K562 (cell line): Measurements from ENCODE around the gene SLC22A23. TPM values are rescaled to one million over a fixed set of nuclear protein-coding genes. Genes with fewer than 3 reads are reported as not detected.
A peak's percentile ranks its signal among the peaks of the same experiment; 100 is the strongest.

Experiments used
- ATAC-seq: fragments of 200-7000 bp; cut with Tn5 transposase; 3 replicates; pipeline ENCODE4 v1.9.1; 2020; ENCODE audit warnings: moderate library complexity
- BruUV-seq: library from RNA; stranded (reverse); fragments of 400-500 nt; replicated peaks from 2 replicates; lab custom pipeline; 2021; lab: Mats Ljungman, UMichigan
- CTCF ChIA-PET: fragments of 300-600 bp; formaldehyde crosslinking; extraction: SDS; loops from one replicate; lab custom pipeline; 2021; ENCODE audit warnings: low intra/inter-chr PET ratio; lab: Yijun Ruan, JAX
- POLR2A ChIA-PET: fragments of 300-600, 350-650 bp; sonication (Branson Sonifier 250); formaldehyde crosslinking; extraction: SDS; loops from one replicate; lab custom pipeline; 2021; ENCODE audit warnings: antibody characterized with exemption, inconsistent platforms; lab: Yijun Ruan, JAX
- DNase-seq, 4 experiments: peaks; one replicate each; pipeline versions ENCODE4 v3.0.0 to v3.0.0-alpha.2; 2011 to 2018; ENCODE audit warnings: low spot score in 3 of 4, mixed read lengths in 3 of 4; ENCODE audit errors: extremely low read depth in 1 of 4
- FAIRE-seq: peaks from 2 replicates; lab custom pipeline; 2011; peaks lifted over from hg19 to GRCh38; lab: Jason Lieb, UNC
- H2AFZ ChIP-seq: 2 replicates; pipeline ENCODE4 v1.6.0; 2011; ENCODE audit warnings: low read depth, low read length, control low read depth, inconsistent platforms
- H3K27ac ChIP-seq: fragments of 200-600 bp; 3 replicates; pipeline ENCODE4 v1.8.0; 2011; ENCODE audit warnings: low read depth, mild to moderate bottlenecking, control low read depth, inconsistent platforms, low read length, moderate library complexity, mixed read lengths; ENCODE audit errors: extremely low read depth
- H3K27me3 ChIP-seq, 2 experiments: fragments of 300-600 bp in 1 of 2; 2 replicates in 1 of 2; 3 replicates in 1 of 2; pipeline versions ENCODE4 v1.6.0 to v1.8.0; 2011; ENCODE audit warnings: inconsistent platforms in 2 of 2, low read length in 2 of 2, mild to moderate bottlenecking in 1 of 2, mixed read lengths in 1 of 2, moderate library complexity in 1 of 2; ENCODE audit not compliant: control insufficient read depth in 2 of 2, insufficient read depth in 2 of 2
- H3K36me3 ChIP-seq: fragments of 300-600 bp; 3 replicates; pipeline ENCODE4 v1.8.0; 2011; ENCODE audit warnings: mild to moderate bottlenecking, low read length, inconsistent platforms; ENCODE audit not compliant: control insufficient read depth, insufficient read depth
- H3K4me1 ChIP-seq, 2 experiments: fragments of 200-600 bp in 1 of 2; replicated peaks in 1 of 2; 2 replicates in 1 of 2; 3 replicates in 1 of 2; pipeline versions ENCODE4 v1.5.1 to v1.8.0; 2011; ENCODE audit warnings: inconsistent platforms in 2 of 2, low read length in 2 of 2, mild to moderate bottlenecking in 1 of 2, mixed read lengths in 1 of 2, moderate library complexity in 1 of 2; ENCODE audit not compliant: control insufficient read depth in 2 of 2, insufficient read depth in 2 of 2
- H3K4me2 ChIP-seq: 2 replicates; pipeline ENCODE4 v1.6.1; 2011; ENCODE audit warnings: low read length, control low read depth, inconsistent platforms, mixed read lengths; ENCODE audit not compliant: insufficient read depth
- H3K4me3 ChIP-seq: fragments of 200-600 bp; sonication (generic), shearing (Covaris generic); 2 replicates; pipeline ENCODE4 v1.5.1; 2016; ENCODE audit warnings: control low read depth, inconsistent platforms
- H3K79me2 ChIP-seq: fragments of 200-600 bp; 3 replicates; pipeline ENCODE4 v1.8.0; 2011; ENCODE audit warnings: low read length, inconsistent platforms; ENCODE audit not compliant: control insufficient read depth, insufficient read depth
- H3K9ac ChIP-seq, 2 experiments: 2 replicates each; pipeline versions ENCODE4 v1.6.0 to v1.6.1; 2011; ENCODE audit warnings: low read depth in 2 of 2, low read length in 2 of 2, control low read depth in 1 of 2, inconsistent platforms in 1 of 2, mild to moderate bottlenecking in 1 of 2, mixed read lengths in 1 of 2; ENCODE audit not compliant: insufficient read depth in 1 of 2
- H3K9me1 ChIP-seq: one replicate; pipeline ENCODE4 v1.6.0; 2011; ENCODE audit warnings: inconsistent platforms, mild to moderate bottlenecking, low read length, moderate library complexity; ENCODE audit not compliant: control insufficient read depth, insufficient read depth
- H3K9me3 ChIP-seq: replicated peaks from 2 replicates; pipeline ENCODE4 v1.5.1; 2011; ENCODE audit warnings: low read depth, low read length, inconsistent platforms; ENCODE audit not compliant: control insufficient read depth, insufficient read depth
- H4K20me1 ChIP-seq: replicated peaks from 2 replicates; pipeline ENCODE4 v1.6.1; 2011; ENCODE audit warnings: low read length, inconsistent platforms, mixed read lengths; ENCODE audit not compliant: control insufficient read depth, insufficient read depth
- ARID3B ChIP-seq: fragments of 250-450 bp; sonication (Bioruptor Pico); IDR thresholded peaks from 2 replicates; pipeline ENCODE4 v1.4.0; 2020; ENCODE audit warnings: borderline replicate concordance
- CEBPG ChIP-seq, 3 experiments: fragments of 200-800 bp in 1 of 3; sonication (Bioruptor generic) in 1 of 3; sonication (generic) in 1 of 3; formaldehyde crosslinking in 1 of 3; IDR thresholded peaks in 2 of 3; conservative IDR thresholded peaks in 1 of 3; 2 replicates each; pipeline versions ENCODE4 v1.6.1 to v1.8.0; 2016 to 2022; ENCODE audit warnings: missing compliant biosample characterization in 2 of 3, missing genetic modification characterization in 2 of 3, mild to moderate bottlenecking in 1 of 3, missing genetic modification reagents in 1 of 3
- DACH1 ChIP-seq: fragments of 450-650 bp; IDR thresholded peaks from 2 replicates; pipeline ENCODE4 v1.6.1; 2018; ENCODE audit not compliant: partially characterized antibody
- DLX4 ChIP-seq: fragments of 250-450 bp; sonication (Bioruptor Pico); IDR thresholded peaks from 2 replicates; pipeline ENCODE4 v1.6.1; 2021; ENCODE audit warnings: mild to moderate bottlenecking
- ETS2 ChIP-seq: IDR thresholded peaks from 2 replicates; pipeline ENCODE4 v1.6.1; 2016; ENCODE audit warnings: borderline replicate concordance, missing genetic modification characterization, mild to moderate bottlenecking, moderate library complexity, missing compliant biosample characterization; ENCODE audit not compliant: poor library complexity, severe bottlenecking
- ILF3 ChIP-seq: fragments of 450-650 bp; IDR thresholded peaks from 2 replicates; pipeline ENCODE4 v1.6.1; 2018; ENCODE audit warnings: antibody characterized with exemption, mild to moderate bottlenecking, moderate library complexity, borderline replicate concordance
- KHSRP ChIP-seq: fragments of 450-650 bp; IDR thresholded peaks from 2 replicates; pipeline ENCODE4 v1.6.1; 2017
- MAFF ChIP-seq: IDR thresholded peaks from 2 replicates; pipeline ENCODE4 v1.6.1; 2012; ENCODE audit warnings: low read length, improper control_type of control experiment
- MAX ChIP-seq: sonication (generic); formaldehyde crosslinking; IDR thresholded peaks from 2 replicates; pipeline ENCODE4 v1.9.0; 2022; ENCODE audit warnings: mild to moderate bottlenecking, missing genetic modification reagents
- NRF1 ChIP-seq, 2 experiments: fragments of 450-650 bp; IDR thresholded peaks in 1 of 2; conservative IDR thresholded peaks in 1 of 2; 2 replicates each; pipeline ENCODE4 v1.6.1; 2014; ENCODE audit warnings: mild to moderate bottlenecking in 2 of 2
- POLR2G ChIP-seq: fragments of 200-400 bp; formaldehyde crosslinking; IDR thresholded peaks from 2 replicates; pipeline ENCODE4 v1.6.1; 2017; ENCODE audit warnings: low read depth, mild to moderate bottlenecking, antibody characterized with exemption, low read length, moderate library complexity
- SAFB ChIP-seq: fragments of 200-400 bp; formaldehyde crosslinking; IDR thresholded peaks from 2 replicates; pipeline ENCODE4 v1.6.1; 2017; ENCODE audit warnings: low read depth, low read length, borderline replicate concordance
- SMAD4 ChIP-seq: fragments of 250-450 bp; sonication (Bioruptor Pico); conservative IDR thresholded peaks from 2 replicates; pipeline ENCODE4 v1.8.0; 2021; ENCODE audit warnings: inconsistent platforms, mild to moderate bottlenecking, moderate library complexity
- TBP ChIP-seq: optimal IDR thresholded peaks from 2 replicates; pipeline ENCODE3; 2011; ENCODE audit warnings: low read depth, low read length, improper control_type of control experiment
- THRAP3 ChIP-seq: fragments of 450-650 bp; IDR thresholded peaks from 2 replicates; pipeline ENCODE4 v1.6.1; 2016; ENCODE audit warnings: mild to moderate bottlenecking, inconsistent platforms, borderline replicate concordance
- ZNF511 ChIP-seq: sonication (generic); formaldehyde crosslinking; IDR thresholded peaks from 2 replicates; pipeline ENCODE4 v1.8.0; 2022; ENCODE audit warnings: mild to moderate bottlenecking, missing genetic modification reagents
- WGBS: fragments of 100-300 bp; shearing (Covaris generic); methylation state at CpG from one replicate; pipeline ENCODE4 v1.1.6; 2016; ENCODE audit warnings: low coverage, mixed read lengths; ENCODE audit not compliant: insufficient coverage; ENCODE audit errors: missing lambda C conversion rate; 5-methylcytosine and 5-hydroxymethylcytosine counted together
- in situ Hi-C: fragments of 300-500 bp; cut with MboI; formaldehyde crosslinking; loops from 4 replicates; pipeline ENCODE4 v1.15.0; 2018; ENCODE audit warnings: inconsistent platforms, mixed read lengths
- intact Hi-C: fragments of 100-400 bp; cut with micrococcal nuclease; formaldehyde crosslinking; loops from 2 replicates; pipeline ENCODE4 v1.14.2; 2022
- polyA plus RNA-seq, 8 experiments: library from polyadenylated mRNA; depleted of rRNA in 4 of 8; stranded (reverse) in 5 of 8; unstranded in 3 of 8; fragments of >200 nt; fragmentation: Nextera tagmentation in 2 of 8; fragmentation: Illumina TruSeq in 1 of 8; extraction: Ambion mirVana in 2 of 8; extraction: Trizol in 1 of 8; gene quantifications; 2 replicates each; pipeline versions ENCODE4 v1.2.1 to v1.2.3, GENCODE V29; 2011 to 2014; ENCODE audit warnings: inconsistent platforms in 1 of 8, missing spikeins in 1 of 8
- total RNA-seq, 7 experiments: library from RNA; depleted of rRNA in 6 of 7; stranded (reverse); fragments of >200 nt in 6 of 7; fragmentation: Illumina TruSeq in 2 of 7; extraction: Trizol in 2 of 7; gene quantifications; 2 replicates each; pipeline versions ENCODE4 v1.2.1 to v1.2.3, GENCODE V29; 2011 to 2021; ENCODE audit warnings: low replicate concordance in 1 of 7

Gene SLC22A23
- total and polyA plus RNA-seq, 9 of the 15 experiments (the other 6 are each of a cell fraction or from before 2014, with no cell fraction given) = 0.30 to 8.7 (median 2.5) TPM

GRCh38 chr6:3312604-3313231 lies 144.1 kb downstream of the SLC22A23 start:
- peaks cover 0 to 3% of the 10 kb centered on the region in 2 experiments; a peak in 1 of 5 replicates for H3K4me1 ChIP-seq
- H3K36me3 ChIP-seq = no peaks in the 10 kb centered on the region; the same call in 2 of the 3 replicates
- H4K20me1 ChIP-seq = no peaks in the 10 kb centered on the region
- H3K79me2 ChIP-seq = no peaks in the 10 kb centered on the region
- 48% methylated on average over 11 of the region's 11 CpGs for WGBS
- H3K27ac ChIP-seq = no peak overlapping the region
- CTCF ChIA-PET = no interaction called here
- no peak overlapping the region for H2AFZ ChIP-seq
- no TSS peak for BruUV-seq
- intact Hi-C loops (no loop called here), in situ Hi-C loops (no loop called here)
- TF ChIP-seq ILF3 (no peak), TBP (no peak), ETS2 (tag) (no peak), ARID3B (CRISPR knock-in tag) (no peak), SMAD4 (CRISPR knock-in tag) (no peak), DACH1 (no peak), NRF1 (conservative IDR thresholded peaks at IDR 0.05 in 1 of 2, IDR thresholded peaks at IDR 0.05 in 1 of 2) (no peak), THRAP3 (no peak), SAFB (no peak), DLX4 (CRISPR knock-in tag) (no peak), MAX (peak; percentile 18; the same call in 1 of the 2 replicates), ZNF511 (no peak), POLR2G (0 out of 2 replicates have a peak, but pooled peaks have one; percentile 13), MAFF (no peak), CEBPG (CRISPR knock-in tag; IDR thresholded peaks at IDR 0.05) (no peak), CEBPG (tag; conservative IDR thresholded peaks at IDR 0.05 in 1 of 2, IDR thresholded peaks at IDR 0.05 in 1 of 2) (no peak), KHSRP (no peak)
- FAIRE-seq (no peak), DNase-seq (no peak), ATAC-seq (peak; percentile 27)
- no peaks in the 10 kb centered on the region for H3K9me1 ChIP-seq
- no peak overlapping the region for H3K4me2 ChIP-seq
- H3K9me3 ChIP-seq = no peaks in the 10 kb centered on the region
- H3K9ac ChIP-seq = no peak overlapping the region
- POLR2A ChIA-PET = no interaction called here
- no peaks in the 10 kb centered on the region for H3K27me3 ChIP-seq
- no peak overlapping the region for H3K4me3 ChIP-seq
